HG02642 (cell line): ENCODE data around the gene ZSWIM8.
"Not testable (repeated sequence)": the region's sequence is repeated elsewhere in the genome, so short reads cannot be mapped to it uniquely, and the experiment has no call there.

Source experiments
- ATAC-seq: cut with Tn5 transposase; IDR thresholded peaks from one replicate; pipeline ENCODE4 v1.9.1; 2021; ENCODE audit warnings: mild to moderate bottlenecking; ENCODE audit not compliant: unreplicated experiment, poor library complexity

The ZSWIM8 gene

GRCh38 chr10:73773152-73773879 is 12.1 kb upstream of the ZSWIM8 start:
- no peak for ATAC-seq

GRCh38 chr10:73774637-73775036 is 10.8 kb upstream of the ZSWIM8 start:
- ATAC-seq = no peak

GRCh38 chr10:73779018-73779417 is 6.4 kb upstream of the ZSWIM8 start:
- no peak for ATAC-seq

GRCh38 chr10:73779539-73780197 is 5.7 kb upstream of the ZSWIM8 start:
- ATAC-seq = no peak

GRCh38 chr10:73780301-73780700 is 5.1 kb upstream of the ZSWIM8 start:
- no peak for ATAC-seq

GRCh38 chr10:73780966-73781365 is 4.4 kb upstream of the ZSWIM8 start:
- ATAC-seq = no peak

GRCh38 chr10:73781548-73781878 is 3.9 kb upstream of the ZSWIM8 start:
- no peak for ATAC-seq

GRCh38 chr10:73781879-73782748 is 3.3 kb upstream of the ZSWIM8 start, which contains the start of gene CHCHD1:
CHCHD1 (plus strand) TSS chr10:73782048; CDS start chr10:73782076, 28 bp downstream.
- ATAC-seq = peak; percentile 69

GRCh38 chr10:73782749-73783085 is 2.7 kb upstream of the ZSWIM8 start:
- no peak for ATAC-seq

GRCh38 chr10:73785721-73786511 is 510 bp downstream of the ZSWIM8 start:
- ATAC-seq = peak; percentile 25

- ATAC-seq = no peak
Observed at GRCh38 chr10:73786512-73786885, 1.1 kb downstream of the ZSWIM8 start.

- ATAC-seq = not testable (repeated sequence)
Observed at GRCh38 chr10:73787031-73787800, 1.8 kb downstream of the ZSWIM8 start.

- no peak for ATAC-seq
Observed at GRCh38 chr10:73788864-73789658, 3.7 kb downstream of the ZSWIM8 start.

- no peak for ATAC-seq
Observed at GRCh38 chr10:73789659-73790055, 4.3 kb downstream of the ZSWIM8 start.

GRCh38 chr10:73790886-73791625 is 5.7 kb downstream of the ZSWIM8 start:
- no peak for ATAC-seq

GRCh38 chr10:73791871-73792400 is 6.5 kb downstream of the ZSWIM8 start:
- ATAC-seq = no peak

- ATAC-seq = no peak
Observed at GRCh38 chr10:73793456-73793855, 8.1 kb downstream of the ZSWIM8 start.

GRCh38 chr10:73795491-73795890 is 10.1 kb downstream of the ZSWIM8 start:
- not testable (repeated sequence) for ATAC-seq
